K562 (cell line): Measurements from ENCODE around the gene HAPLN2. TPM values are rescaled to one million over a fixed set of nuclear protein-coding genes. Genes with fewer than 3 reads are reported as not detected.

Experiments
- ELF4 ChIP-seq: fragments of 450-650 bp; formaldehyde crosslinking; IDR thresholded peaks from 2 replicates; pipeline ENCODE4 v1.4.0; 2022; ENCODE audit warnings: missing genetic modification characterization
- EP300 ChIP-seq: IDR thresholded peaks from 2 replicates; pipeline ENCODE4 v1.6.1; 2012; ENCODE audit warnings: low read length, improper control_type of control experiment
- ESRRB ChIP-seq: fragments of 250-450 bp; sonication (Bioruptor Pico); IDR thresholded peaks from 2 replicates; pipeline ENCODE4 v1.5.0; 2020; ENCODE audit warnings: mild to moderate bottlenecking, moderate library complexity, borderline replicate concordance
- KDM5B ChIP-seq: fragments of 200-600 bp; sonication (generic); IDR thresholded peaks from 2 replicates; pipeline ENCODE4 v1.6.1; 2012; ENCODE audit warnings: low read depth, mild to moderate bottlenecking, moderate library complexity, low read length, control low read depth, inconsistent platforms; ENCODE audit not compliant: insufficient replicate concordance
- LEF1 ChIP-seq: fragments of 450-650 bp; IDR thresholded peaks from 2 replicates; pipeline ENCODE4 v1.6.1; 2016; ENCODE audit warnings: mild to moderate bottlenecking
- MTA3 ChIP-seq: fragments of 450-650 bp; formaldehyde crosslinking; IDR thresholded peaks from 2 replicates; pipeline ENCODE4 v1.6.1; 2017; ENCODE audit warnings: mild to moderate bottlenecking, borderline replicate concordance
- NCOR1 ChIP-seq: fragments of 450-650 bp; IDR thresholded peaks from 2 replicates; pipeline ENCODE4 v1.6.1; 2016; ENCODE audit warnings: mild to moderate bottlenecking, moderate library complexity
- NFRKB ChIP-seq: fragments of 450-650 bp; IDR thresholded peaks from 2 replicates; pipeline ENCODE4 v1.6.1; 2016; ENCODE audit warnings: low read depth
- NRF1 ChIP-seq, 2 experiments: fragments of 450-650 bp; IDR thresholded peaks in 1 of 2; conservative IDR thresholded peaks in 1 of 2; 2 replicates each; pipeline ENCODE4 v1.6.1; 2014; ENCODE audit warnings: mild to moderate bottlenecking in 2 of 2
- PCBP2 ChIP-seq: fragments of 200-400 bp; formaldehyde crosslinking; IDR thresholded peaks from 2 replicates; pipeline ENCODE4 v1.6.1; 2018; ENCODE audit warnings: low read length, low read depth, mild to moderate bottlenecking, moderate library complexity; ENCODE audit not compliant: poor library complexity, severe bottlenecking
- POU5F1 ChIP-seq: fragments of 150-350 bp; IDR thresholded peaks from 2 replicates; pipeline ENCODE4 v1.6.1; 2014; ENCODE audit warnings: borderline replicate concordance, low read length, low read depth, mild to moderate bottlenecking; ENCODE audit not compliant: partially characterized antibody
- PRPF4 ChIP-seq: fragments of 200-400 bp; formaldehyde crosslinking; IDR thresholded peaks from one replicate; pipeline ENCODE4 v1.6.1; 2017; ENCODE audit warnings: low read length, low read depth, mild to moderate bottlenecking; ENCODE audit not compliant: insufficient read depth, poor library complexity, severe bottlenecking
- SAFB ChIP-seq: fragments of 200-400 bp; formaldehyde crosslinking; IDR thresholded peaks from 2 replicates; pipeline ENCODE4 v1.6.1; 2017; ENCODE audit warnings: low read depth, low read length, borderline replicate concordance
- SREBF1 ChIP-seq: fragments of 150-350 bp; IDR thresholded peaks from 2 replicates; pipeline ENCODE4 v1.6.1; 2014; ENCODE audit warnings: antibody characterized with exemption, low read depth, low read length, borderline replicate concordance
- STAT5B ChIP-seq: fragments of 250-450 bp; sonication (Bioruptor Pico); IDR thresholded peaks from 2 replicates; pipeline ENCODE4 v1.8.0; 2021; ENCODE audit warnings: mild to moderate bottlenecking, inconsistent platforms
- TAF9B ChIP-seq: fragments of 450-650 bp; IDR thresholded peaks from 2 replicates; pipeline ENCODE4 v1.6.1; 2018; ENCODE audit warnings: mild to moderate bottlenecking; ENCODE audit not compliant: partially characterized antibody
- TCFL5 ChIP-seq: fragments of 250-450 bp; sonication (Bioruptor Pico); conservative IDR thresholded peaks from 2 replicates; pipeline ENCODE4 v1.6.1; 2021; ENCODE audit warnings: mild to moderate bottlenecking, moderate library complexity, matching md5 sums
- TGIF2 ChIP-seq: sonication (generic); formaldehyde crosslinking; IDR thresholded peaks from 2 replicates; pipeline ENCODE4 v1.8.1; 2022; ENCODE audit warnings: mild to moderate bottlenecking, missing genetic modification reagents, moderate library complexity
- XRCC5 ChIP-seq: fragments of 200-400 bp; formaldehyde crosslinking; IDR thresholded peaks from 2 replicates; pipeline ENCODE4 v1.6.1; 2017; ENCODE audit warnings: low read depth, mild to moderate bottlenecking, low read length
- ZNF174 ChIP-seq: fragments of 250-450 bp; sonication (Bioruptor Pico); IDR thresholded peaks from 2 replicates; pipeline ENCODE4 v1.4.0; 2020; ENCODE audit warnings: mild to moderate bottlenecking
- ZNF436 ChIP-seq: fragments of 250-450, 450-650 bp; sonication (Bioruptor Pico); formaldehyde crosslinking; IDR thresholded peaks from 2 replicates; pipeline ENCODE4 v1.7.0; 2020; ENCODE audit warnings: mild to moderate bottlenecking
- ZNF57 ChIP-seq: fragments of 450-650 bp; formaldehyde crosslinking; IDR thresholded peaks from 2 replicates; pipeline ENCODE4 v1.4.0; 2020; ENCODE audit warnings: mild to moderate bottlenecking, moderate library complexity
- polyA plus RNA-seq, 8 experiments: library from polyadenylated mRNA; depleted of rRNA in 4 of 8; stranded (reverse) in 5 of 8; unstranded in 3 of 8; fragments of >200 nt; fragmentation: Nextera tagmentation in 2 of 8; fragmentation: Illumina TruSeq in 1 of 8; extraction: Ambion mirVana in 2 of 8; extraction: Trizol in 1 of 8; gene quantifications; 2 replicates each; pipeline versions ENCODE4 v1.2.1 to v1.2.3, GENCODE V29; 2011 to 2014; ENCODE audit warnings: inconsistent platforms in 1 of 8, missing spikeins in 1 of 8
- total RNA-seq, 7 experiments: library from RNA; depleted of rRNA in 6 of 7; stranded (reverse); fragments of >200 nt in 6 of 7; fragmentation: Illumina TruSeq in 2 of 7; extraction: Trizol in 2 of 7; gene quantifications; 2 replicates each; pipeline versions ENCODE4 v1.2.1 to v1.2.3, GENCODE V29; 2011 to 2021; ENCODE audit warnings: low replicate concordance in 1 of 7
- TF ChIP-seq, protein P1 (sequence below): sonication (generic); formaldehyde crosslinking; IDR thresholded peaks from 2 replicates; pipeline ENCODE4 v1.8.0; 2022; ENCODE audit warnings: mild to moderate bottlenecking, low read depth, missing genetic modification reagents
- TF ChIP-seq, protein P2 (sequence below), 3 experiments: fragments of 200-800 bp in 1 of 3; sonication (Bioruptor generic) in 1 of 3; sonication (generic) in 1 of 3; formaldehyde crosslinking in 1 of 3; IDR thresholded peaks; 2 replicates each; pipeline versions ENCODE4 v1.6.1 to v1.8.0; 2016 to 2022; ENCODE audit warnings: mild to moderate bottlenecking in 2 of 3, missing compliant biosample characterization in 2 of 3, missing genetic modification characterization in 2 of 3, missing genetic modification reagents in 1 of 3
- TF ChIP-seq, protein P3 (sequence below): sonication (generic); formaldehyde crosslinking; IDR thresholded peaks from 2 replicates; pipeline ENCODE4 v1.4.0; 2020; ENCODE audit warnings: mild to moderate bottlenecking, missing genetic modification reagents

HAPLN2 gene
- total and polyA plus RNA-seq, 9 of the 15 experiments (the other 6 are each of a cell fraction or from before 2014, with no cell fraction given): 0.14 to 5.2 (median 3.8) TPM; not detected in 4

DNA sequence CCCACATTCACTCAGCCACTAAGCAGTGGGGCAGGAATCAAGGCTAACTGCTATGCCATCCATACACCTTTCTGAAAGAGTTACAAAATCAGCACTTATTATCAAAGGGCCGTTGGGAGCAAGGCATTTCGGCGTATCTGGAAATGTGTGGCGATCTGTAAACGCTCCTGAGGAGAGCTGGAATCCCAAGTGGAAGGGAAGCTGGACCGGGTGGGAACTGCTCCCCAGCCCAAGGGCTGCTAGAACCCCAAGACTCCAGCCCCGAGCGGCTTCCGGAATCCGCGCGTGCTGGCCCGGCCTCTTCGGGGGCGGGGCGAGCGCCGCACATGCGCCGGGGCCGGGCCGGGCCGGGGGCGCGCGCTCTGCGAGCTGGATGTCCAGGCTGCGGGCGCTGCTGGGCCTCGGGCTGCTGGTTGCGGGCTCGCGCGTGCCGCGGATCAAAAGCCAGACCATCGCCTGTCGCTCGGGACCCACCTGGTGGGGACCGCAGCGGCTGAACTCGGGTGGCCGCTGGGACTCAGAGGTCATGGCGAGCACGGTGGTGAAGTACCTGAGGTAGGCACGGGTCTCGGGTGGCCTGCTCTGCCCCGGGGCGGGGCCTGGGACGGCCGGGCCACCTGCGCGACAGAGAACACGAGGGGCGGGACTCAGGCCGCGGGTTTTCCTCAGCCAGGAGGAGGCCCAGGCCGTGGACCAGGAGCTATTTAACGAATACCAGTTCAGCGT lies 27.6 kb upstream of the HAPLN2 start, which contains the start of gene NAXE (continued):
- TF ChIP-seq KDM5B (peak; percentile 93), PCBP2 (no peak), LEF1 (peak; percentile 33; the same call in 1 of the 2 replicates), TGIF2 (no peak), ELF4 (CRISPR knock-in tag) (0 out of 2 replicates have a peak, but pooled peaks have one; percentile 4), ZNF57 (CRISPR knock-in tag) (no peak), POU5F1 (no peak), ZNF436 (CRISPR knock-in tag) (no peak), TCFL5 (no peak), EP300 (no peak), XRCC5 (no peak), NRF1 (conservative IDR thresholded peaks at IDR 0.05 in 1 of 2, IDR thresholded peaks at IDR 0.05 in 1 of 2) (peak; percentile 91 to 93), STAT5B (no peak), NCOR1 (no peak), MTA3 (no peak), ESRRB (CRISPR knock-in tag) (no peak), NFRKB (no peak), SAFB (peak; percentile 87), SREBF1 (no peak), ZNF174 (CRISPR knock-in tag) (no peak), PRPF4 (no peak), TAF9B (peak; percentile 65)
- TF ChIP-seq, protein P1, sequence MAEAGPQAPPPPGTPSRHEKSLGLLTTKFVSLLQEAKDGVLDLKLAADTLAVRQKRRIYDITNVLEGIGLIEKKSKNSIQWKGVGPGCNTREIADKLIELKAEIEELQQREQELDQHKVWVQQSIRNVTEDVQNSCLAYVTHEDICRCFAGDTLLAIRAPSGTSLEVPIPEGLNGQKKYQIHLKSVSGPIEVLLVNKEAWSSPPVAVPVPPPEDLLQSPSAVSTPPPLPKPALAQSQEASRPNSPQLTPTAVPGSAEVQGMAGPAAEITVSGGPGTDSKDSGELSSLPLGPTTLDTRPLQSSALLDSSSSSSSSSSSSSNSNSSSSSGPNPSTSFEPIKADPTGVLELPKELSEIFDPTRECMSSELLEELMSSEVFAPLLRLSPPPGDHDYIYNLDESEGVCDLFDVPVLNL (CRISPR knock-in tag): no peak
- TF ChIP-seq, protein P2, sequence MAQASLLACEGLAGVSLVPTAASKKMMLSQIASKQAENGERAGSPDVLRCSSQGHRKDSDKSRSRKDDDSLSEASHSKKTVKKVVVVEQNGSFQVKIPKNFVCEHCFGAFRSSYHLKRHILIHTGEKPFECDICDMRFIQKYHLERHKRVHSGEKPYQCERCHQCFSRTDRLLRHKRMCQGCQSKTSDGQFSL (CRISPR knock-in tag; IDR thresholded peaks at IDR 0.05): no peak
- TF ChIP-seq, protein P2 (tag; IDR thresholded peaks at IDR 0.05): no peak
- TF ChIP-seq, protein P3, sequence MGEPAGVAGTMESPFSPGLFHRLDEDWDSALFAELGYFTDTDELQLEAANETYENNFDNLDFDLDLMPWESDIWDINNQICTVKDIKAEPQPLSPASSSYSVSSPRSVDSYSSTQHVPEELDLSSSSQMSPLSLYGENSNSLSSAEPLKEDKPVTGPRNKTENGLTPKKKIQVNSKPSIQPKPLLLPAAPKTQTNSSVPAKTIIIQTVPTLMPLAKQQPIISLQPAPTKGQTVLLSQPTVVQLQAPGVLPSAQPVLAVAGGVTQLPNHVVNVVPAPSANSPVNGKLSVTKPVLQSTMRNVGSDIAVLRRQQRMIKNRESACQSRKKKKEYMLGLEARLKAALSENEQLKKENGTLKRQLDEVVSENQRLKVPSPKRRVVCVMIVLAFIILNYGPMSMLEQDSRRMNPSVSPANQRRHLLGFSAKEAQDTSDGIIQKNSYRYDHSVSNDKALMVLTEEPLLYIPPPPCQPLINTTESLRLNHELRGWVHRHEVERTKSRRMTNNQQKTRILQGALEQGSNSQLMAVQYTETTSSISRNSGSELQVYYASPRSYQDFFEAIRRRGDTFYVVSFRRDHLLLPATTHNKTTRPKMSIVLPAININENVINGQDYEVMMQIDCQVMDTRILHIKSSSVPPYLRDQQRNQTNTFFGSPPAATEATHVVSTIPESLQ: 0 out of 2 replicates have a peak, but pooled peaks have one; percentile 65
